ENCODE results near the gene VKORC1. TPM values are rescaled to one million over a fixed set of nuclear protein-coding genes. Genes with fewer than 3 reads are reported as not detected.

The VKORC1 gene
- polyA plus RNA-seq, 2 donors, result 18.5 to 39.2 TPM

GRCh38 chr16:31114468-31114867, 19.9 kb upstream of the VKORC1 start:
- Histone ChIP-seq H3K36me3 (ENCODE audit: control insufficient read depth in 2 of 2, insufficient read depth in 2 of 2, low read length in 1 of 2) (peaks cover 12 to 24% of the 10 kb centered on the region in 2 donors), H3K27ac (ENCODE audit: low read depth in 2 of 2, low read length in 1 of 2) (peak overlapping the region; percentile 47 to 56), H3K4me3 (ENCODE audit: low read depth in 1 of 2, low read length in 2 of 2) (no peak overlapping the region), H3K4me1 (ENCODE audit: control insufficient read depth in 2 of 2, insufficient read depth in 2 of 2, low read length in 1 of 2) (peaks cover 0 to 20% of the 10 kb centered on the region in 2 donors), H3K9me3 (ENCODE audit: control insufficient read depth in 2 of 2, insufficient read depth in 1 of 2, low read depth in 1 of 2, low read length in 1 of 2) (no peaks in the 10 kb centered on the region), H3K27me3 (ENCODE audit: control insufficient read depth in 1 of 2, insufficient read depth in 2 of 2, low read length in 2 of 2) (no peaks in the 10 kb centered on the region)
- 48 to 56% methylated on average over 8 of the region's 8 CpGs for WGBS, 2 donors

- no peak overlapping the region for H3K4me3 ChIP-seq (ENCODE audit: low read depth in 1 of 2, low read length in 2 of 2)
- peak overlapping the region; percentile 71 to 87 for H3K27ac ChIP-seq (ENCODE audit: low read depth in 2 of 2, low read length in 1 of 2)
- peaks cover 3 to 27% of the 10 kb centered on the region in 2 donors for H3K4me1 ChIP-seq (ENCODE audit: control insufficient read depth in 2 of 2, insufficient read depth in 2 of 2, low read length in 1 of 2)
- no peaks in the 10 kb centered on the region for H3K9me3 ChIP-seq (ENCODE audit: control insufficient read depth in 2 of 2, insufficient read depth in 1 of 2, low read depth in 1 of 2, low read length in 1 of 2)
- 52 to 60% methylated on average over 5 of the region's 5 CpGs for WGBS, 2 donors
- no peaks in the 10 kb centered on the region for H3K27me3 ChIP-seq (ENCODE audit: control insufficient read depth in 1 of 2, insufficient read depth in 2 of 2, low read length in 2 of 2)
- peaks cover 12 to 26% of the 10 kb centered on the region in 2 donors for H3K36me3 ChIP-seq (ENCODE audit: control insufficient read depth in 2 of 2, insufficient read depth in 2 of 2, low read length in 1 of 2)
These were observed 18.8 kb upstream of the VKORC1 start for GRCh38 chr16:31113121-31114120.

- WGBS, 2 donors, result 40 to 44% methylated on average over 2 of the region's 2 CpGs
- peak overlapping the region; percentile 71 to 87 for H3K27ac ChIP-seq (ENCODE audit: low read depth in 2 of 2, low read length in 1 of 2)
- peaks cover 3 to 27% of the 10 kb centered on the region in 2 donors for H3K4me1 ChIP-seq (ENCODE audit: control insufficient read depth in 2 of 2, insufficient read depth in 2 of 2, low read length in 1 of 2)
- no peak overlapping the region for H3K4me3 ChIP-seq (ENCODE audit: low read depth in 1 of 2, low read length in 2 of 2)
- H3K27me3 ChIP-seq (ENCODE audit: control insufficient read depth in 1 of 2, insufficient read depth in 2 of 2, low read length in 2 of 2), result no peaks in the 10 kb centered on the region
- H3K36me3 ChIP-seq (ENCODE audit: control insufficient read depth in 2 of 2, insufficient read depth in 2 of 2, low read length in 1 of 2), result peaks cover 12 to 26% of the 10 kb centered on the region in 2 donors
- H3K9me3 ChIP-seq (ENCODE audit: control insufficient read depth in 2 of 2, insufficient read depth in 1 of 2, low read depth in 1 of 2, low read length in 1 of 2), result no peaks in the 10 kb centered on the region
These were observed 18.1 kb upstream of the VKORC1 start for GRCh38 chr16:31112711-31113110.

GRCh38 chr16:31111881-31112466, 17.4 kb upstream of the VKORC1 start:
- WGBS, 2 donors, result 66 to 79% methylated on average over 23 of the region's 23 CpGs
- Histone ChIP-seq H3K36me3 (ENCODE audit: control insufficient read depth in 2 of 2, insufficient read depth in 2 of 2, low read length in 1 of 2) (peaks cover 12 to 26% of the 10 kb centered on the region in 2 donors), H3K9me3 (ENCODE audit: control insufficient read depth in 2 of 2, insufficient read depth in 1 of 2, low read depth in 1 of 2, low read length in 1 of 2) (no peaks in the 10 kb centered on the region), H3K4me1 (ENCODE audit: control insufficient read depth in 2 of 2, insufficient read depth in 2 of 2, low read length in 1 of 2) (peaks cover 3 to 27% of the 10 kb centered on the region in 2 donors), H3K27me3 (ENCODE audit: control insufficient read depth in 1 of 2, insufficient read depth in 2 of 2, low read length in 2 of 2) (no peaks in the 10 kb centered on the region), H3K27ac (ENCODE audit: low read depth in 2 of 2, low read length in 1 of 2) (peak overlapping the region; percentile 71 to 87), H3K4me3 (ENCODE audit: low read depth in 1 of 2, low read length in 2 of 2) (no peak overlapping the region)

GRCh38 chr16:31110106-31111034, 15.8 kb upstream of the VKORC1 start:
- Histone ChIP-seq H3K4me1 (ENCODE audit: control insufficient read depth in 2 of 2, insufficient read depth in 2 of 2, low read length in 1 of 2) (peaks cover 3 to 29% of the 10 kb centered on the region in 2 donors), H3K36me3 (ENCODE audit: control insufficient read depth in 2 of 2, insufficient read depth in 2 of 2, low read length in 1 of 2) (peaks cover 12 to 26% of the 10 kb centered on the region in 2 donors), H3K27me3 (ENCODE audit: control insufficient read depth in 1 of 2, insufficient read depth in 2 of 2, low read length in 2 of 2) (no peaks in the 10 kb centered on the region), H3K27ac (ENCODE audit: low read depth in 2 of 2, low read length in 1 of 2) (no peak overlapping the region), H3K4me3 (ENCODE audit: low read depth in 1 of 2, low read length in 2 of 2) (no peak overlapping the region), H3K9me3 (ENCODE audit: control insufficient read depth in 2 of 2, insufficient read depth in 1 of 2, low read depth in 1 of 2, low read length in 1 of 2) (no peaks in the 10 kb centered on the region)
- WGBS, 2 donors, result 73 to 79% methylated on average over 26 of the region's 26 CpGs

- Histone ChIP-seq H3K27ac (ENCODE audit: low read depth in 2 of 2, low read length in 1 of 2) (no peak overlapping the region), H3K4me3 (ENCODE audit: low read depth in 1 of 2, low read length in 2 of 2) (no peak overlapping the region), H3K4me1 (ENCODE audit: control insufficient read depth in 2 of 2, insufficient read depth in 2 of 2, low read length in 1 of 2) (peaks cover 3 to 29% of the 10 kb centered on the region in 2 donors), H3K9me3 (ENCODE audit: control insufficient read depth in 2 of 2, insufficient read depth in 1 of 2, low read depth in 1 of 2, low read length in 1 of 2) (no peaks in the 10 kb centered on the region), H3K36me3 (ENCODE audit: control insufficient read depth in 2 of 2, insufficient read depth in 2 of 2, low read length in 1 of 2) (peaks cover 12 to 26% of the 10 kb centered on the region in 2 donors), H3K27me3 (ENCODE audit: control insufficient read depth in 1 of 2, insufficient read depth in 2 of 2, low read length in 2 of 2) (no peaks in the 10 kb centered on the region)
- 81 to 89% methylated on average over 12 of the region's 12 CpGs for WGBS, 2 donors
These were observed 15.0 kb upstream of the VKORC1 start for GRCh38 chr16:31109622-31110021.

- peak overlapping the region; percentile 65 to 94 for H3K4me3 ChIP-seq (ENCODE audit: low read depth in 1 of 2, low read length in 2 of 2)
- peaks cover 3 to 29% of the 10 kb centered on the region in 2 donors for H3K4me1 ChIP-seq (ENCODE audit: control insufficient read depth in 2 of 2, insufficient read depth in 2 of 2, low read length in 1 of 2)
- peaks cover 12 to 26% of the 10 kb centered on the region in 2 donors for H3K36me3 ChIP-seq (ENCODE audit: control insufficient read depth in 2 of 2, insufficient read depth in 2 of 2, low read length in 1 of 2)
- H3K27ac ChIP-seq (ENCODE audit: low read depth in 2 of 2, low read length in 1 of 2), result peak overlapping the region; percentile 70 to 88
- H3K9me3 ChIP-seq (ENCODE audit: control insufficient read depth in 2 of 2, insufficient read depth in 1 of 2, low read depth in 1 of 2, low read length in 1 of 2), result no peaks in the 10 kb centered on the region
- H3K27me3 ChIP-seq (ENCODE audit: control insufficient read depth in 1 of 2, insufficient read depth in 2 of 2, low read length in 2 of 2), result no peaks in the 10 kb centered on the region
- WGBS, 2 donors, result 37 to 41% methylated on average over 53 to 57 of the region's 57 CpGs
These were observed 14.4 kb upstream of the VKORC1 start for GRCh38 chr16:31108794-31109558.

- H3K27me3 ChIP-seq (ENCODE audit: control insufficient read depth in 1 of 2, insufficient read depth in 2 of 2, low read length in 2 of 2), result no peaks in the 10 kb centered on the region
- peaks cover 3 to 27% of the 10 kb centered on the region in 2 donors for H3K4me1 ChIP-seq (ENCODE audit: control insufficient read depth in 2 of 2, insufficient read depth in 2 of 2, low read length in 1 of 2)
- peak within 1 kb of the TSS; percentile 70 to 88 for H3K27ac ChIP-seq (ENCODE audit: low read depth in 2 of 2, low read length in 1 of 2)
- H3K4me3 ChIP-seq (ENCODE audit: low read depth in 1 of 2, low read length in 2 of 2), result peak within 1 kb of the TSS; percentile 65 to 94
- peaks cover 12 to 26% of the 10 kb centered on the region in 2 donors for H3K36me3 ChIP-seq (ENCODE audit: control insufficient read depth in 2 of 2, insufficient read depth in 2 of 2, low read length in 1 of 2)
- no peaks in the 10 kb centered on the region for H3K9me3 ChIP-seq (ENCODE audit: control insufficient read depth in 2 of 2, insufficient read depth in 1 of 2, low read depth in 1 of 2, low read length in 1 of 2)
- WGBS, 2 donors, result 3 to 5% methylated on average over 53 to 68 of the region's 68 CpGs
These were observed 13.6 kb upstream of the VKORC1 start, which contains the start of gene BCKDK for GRCh38 chr16:31108035-31108793. BCKDK (plus strand) TSS chr16:31108386; CDS start chr16:31109224, 838 bp downstream.

Measured in esophagus (tissue), 2 donors.